HepG2 (cell line): ENCODE data around the gene RAPGEFL1.

Source experiments
- FOXJ3 ChIP-seq: sonication (generic); formaldehyde crosslinking; IDR thresholded peaks from 2 replicates; pipeline ENCODE4 v1.4.0; 2020; ENCODE audit warnings: missing genetic modification reagents, mild to moderate bottlenecking, borderline replicate concordance
- HOXA7 ChIP-seq: sonication (generic); formaldehyde crosslinking; IDR thresholded peaks from 2 replicates; pipeline ENCODE4 v1.8.1; 2022; ENCODE audit warnings: mild to moderate bottlenecking, missing genetic modification reagents, moderate library complexity
- NFE2L1 ChIP-seq: sonication (generic); formaldehyde crosslinking; IDR thresholded peaks from 2 replicates; pipeline ENCODE4 v1.4.0; 2020; ENCODE audit warnings: missing genetic modification reagents, mild to moderate bottlenecking, borderline replicate concordance
- NPAS2 ChIP-seq: sonication (generic); formaldehyde crosslinking; IDR thresholded peaks from 2 replicates; pipeline ENCODE4 v1.8.0; 2022; ENCODE audit warnings: mild to moderate bottlenecking, missing genetic modification reagents, borderline replicate concordance
- NR2F1 ChIP-seq, 2 experiments: fragments of 450-650 bp in 1 of 2; formaldehyde crosslinking in 1 of 2; IDR thresholded peaks; 2 replicates each; pipeline versions ENCODE4 v1.5.0 to v1.6.1; 2016 to 2020; ENCODE audit warnings: mild to moderate bottlenecking in 1 of 2, missing compliant biosample characterization in 1 of 2, missing genetic modification reagents in 1 of 2, moderate library complexity in 1 of 2
- POLR2A ChIP-seq, 2 experiments: IDR thresholded peaks; 2 replicates each; pipeline ENCODE4 v1.6.1; 2011; ENCODE audit warnings: low read depth in 2 of 2, low read length in 2 of 2, mild to moderate bottlenecking in 1 of 2, moderate library complexity in 1 of 2; ENCODE audit not compliant: insufficient read depth in 1 of 2
- ZNF549 ChIP-seq: sonication (generic); formaldehyde crosslinking; IDR thresholded peaks from 2 replicates; pipeline ENCODE4 v1.5.0; 2020; ENCODE audit warnings: missing genetic modification reagents
- TF ChIP-seq, protein P1 (sequence below): sonication (generic); formaldehyde crosslinking; IDR thresholded peaks from 2 replicates; pipeline ENCODE4 v1.8.0; 2022; ENCODE audit warnings: low read depth, missing genetic modification reagents

DNA sequence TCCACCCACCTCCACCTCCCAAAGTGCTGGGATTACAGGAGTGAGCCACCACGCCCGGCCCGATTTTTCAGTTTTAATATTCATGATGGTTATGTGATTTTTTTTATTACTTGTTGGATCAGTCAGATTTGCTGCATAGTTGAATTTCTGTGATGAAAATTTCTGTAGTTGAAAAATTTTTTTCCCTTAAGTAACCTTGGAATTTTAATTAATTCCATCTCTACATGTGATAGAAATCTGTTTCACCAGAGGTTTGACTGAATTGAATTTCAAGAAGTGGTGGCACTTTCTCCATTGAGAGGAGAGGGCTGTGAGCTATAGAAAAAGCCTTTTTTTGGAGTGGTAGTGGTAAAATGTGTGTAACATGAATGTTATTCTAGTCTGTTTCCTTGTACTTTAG is 66.5 kb downstream of the RAPGEFL1 start:
- no peak for TF ChIP-seq NPAS2 (CRISPR knock-in tag)
- no peak for TF ChIP-seq NR2F1 (CRISPR knock-in tag; IDR thresholded peaks at IDR 0.05)
- TF ChIP-seq, protein P1, sequence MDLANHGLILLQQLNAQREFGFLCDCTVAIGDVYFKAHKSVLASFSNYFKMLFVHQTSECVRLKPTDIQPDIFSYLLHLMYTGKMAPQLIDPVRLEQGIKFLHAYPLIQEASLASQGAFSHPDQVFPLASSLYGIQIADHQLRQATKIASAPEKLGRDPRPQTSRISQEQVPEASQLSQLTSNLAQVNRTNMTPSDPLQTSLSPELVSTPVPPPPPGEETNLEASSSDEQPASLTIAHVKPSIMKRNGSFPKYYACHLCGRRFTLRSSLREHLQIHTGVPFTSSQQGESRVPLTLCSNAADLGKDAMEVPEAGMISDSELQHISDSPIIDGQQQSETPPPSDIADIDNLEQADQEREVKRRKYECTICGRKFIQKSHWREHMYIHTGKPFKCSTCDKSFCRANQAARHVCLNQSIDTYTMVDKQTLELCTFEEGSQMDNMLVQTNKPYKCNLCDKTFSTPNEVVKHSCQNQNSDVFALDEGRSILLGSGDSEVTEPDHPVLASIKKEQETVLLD (CRISPR knock-in tag) = no peak
- no peak for TF ChIP-seq ZNF549
- TF ChIP-seq FOXJ3 (CRISPR knock-in tag) = no peak
- TF ChIP-seq POLR2A (IDR thresholded peaks at IDR 0.05; ENCODE audit: insufficient read depth in 1 of 2, low read depth in 2 of 2, low read length in 2 of 2) = no peak
- no peak for TF ChIP-seq NFE2L1 (CRISPR knock-in tag)
- no peak for TF ChIP-seq HOXA7 (CRISPR knock-in tag)
